Sigmoid colon (tissue), 4 donors: ENCODE data around the gene CYTH1.

ENCODE experiments used
- CTCF ChIP-seq, 4 experiments: fragments of 450-650 bp in 3 of 4; fragments of 200-600 bp in 1 of 4; IDR thresholded peaks; one replicate each; pipeline ENCODE4 v1.5.1; 2016 to 2019; ENCODE audit warnings: antibody characterized with exemption in 4 of 4, mild to moderate bottlenecking in 3 of 4, moderate library complexity in 2 of 4
- POLR2AphosphoS5 ChIP-seq, 4 donors: sonication (generic); formaldehyde crosslinking; IDR thresholded peaks; one replicate each; pipeline ENCODE4 v1.6.1; 2017; ENCODE audit warnings: antibody characterized with exemption in 4 of 4

GRCh38 chr17:78794399-78794798 is 12.3 kb upstream of the CYTH1 start:
- TF ChIP-seq CTCF (IDR thresholded peaks at IDR 0.05) (no peak), POLR2AphosphoS5 (IDR thresholded peaks at IDR 0.05) (no peak)
